IPS-NIHi11 (cell line): ENCODE results near the gene ZNF521.
A peak's percentile ranks its signal among the peaks of the same experiment; 100 is the strongest.

Source experiments
- DNase-seq: peaks from one replicate; pipeline ENCODE4 v3.0.0; 2012; ENCODE audit warnings: mixed read lengths, low spot score

Gene ZNF521

GRCh38 chr18:25225151-25225550, 126.8 kb downstream of the ZNF521 start:
- DNase-seq: no peak

GRCh38 chr18:25223899-25224886, 127.8 kb downstream of the ZNF521 start:
- no peak for DNase-seq

DNA sequence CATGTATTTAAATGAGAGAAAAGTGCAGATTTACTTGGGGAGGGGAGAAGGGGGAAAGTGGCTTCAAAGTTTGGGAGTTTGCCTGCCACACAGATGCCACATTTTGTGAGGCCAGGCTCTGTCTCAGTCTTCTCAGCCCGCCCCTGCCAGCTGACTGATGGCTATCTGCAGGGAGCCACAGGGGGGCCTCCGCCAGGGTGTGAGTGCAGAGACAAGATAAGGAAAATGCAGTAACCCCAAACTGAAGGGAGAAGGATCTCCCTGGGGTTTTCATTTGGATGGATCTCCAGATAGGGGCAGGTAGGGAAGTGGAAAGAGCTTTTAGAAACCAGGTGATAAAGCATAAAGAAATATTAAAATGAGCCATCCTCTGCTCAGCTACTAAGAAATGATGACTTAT, 128.8 kb downstream of the ZNF521 start:
- peak; percentile 43 for DNase-seq

- no peak for DNase-seq
These were observed 129.3 kb downstream of the ZNF521 start for GRCh38 chr18:25222648-25223047.

DNA sequence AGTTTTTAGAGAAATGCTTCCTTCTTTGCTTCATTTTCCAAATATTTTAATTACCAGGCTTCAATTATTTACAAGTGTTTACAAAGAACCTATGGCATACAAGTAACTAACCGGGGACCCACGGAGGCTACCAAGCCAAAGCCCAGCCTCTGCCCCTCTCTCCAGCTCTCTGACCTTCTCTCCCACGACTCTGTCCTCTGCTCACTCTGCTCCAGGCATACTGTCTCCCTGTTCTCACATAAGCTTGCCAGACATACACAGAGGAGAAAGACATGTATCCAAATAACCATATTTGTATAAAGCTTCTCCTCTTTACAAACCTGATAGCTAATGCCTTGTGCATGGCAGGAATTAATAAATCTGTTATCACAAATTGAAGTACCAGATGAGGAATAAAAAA, 141.3 kb downstream of the ZNF521 start:
- no peak for DNase-seq

DNA sequence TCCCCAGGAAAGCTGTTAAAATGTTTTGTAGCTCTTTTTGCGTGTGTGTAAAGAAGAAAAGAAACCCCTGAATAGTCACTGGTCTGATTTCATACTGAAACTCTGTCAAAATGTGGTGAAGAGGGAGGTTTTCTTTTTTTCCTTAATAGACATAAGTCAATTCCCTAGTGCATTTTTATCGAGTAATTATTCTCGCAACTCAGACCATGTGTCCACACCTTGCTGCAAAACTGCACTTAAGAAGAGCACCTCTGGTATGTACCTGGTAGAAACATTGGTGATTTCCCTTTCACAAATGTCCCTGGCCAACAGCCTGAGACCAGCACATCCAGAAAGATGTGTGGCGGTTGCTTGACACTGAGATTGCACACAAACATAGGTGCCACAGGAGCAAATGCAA, 159.9 kb downstream of the ZNF521 start:
- DNase-seq: no peak

- no peak for DNase-seq
These were observed 161.5 kb downstream of the ZNF521 start for GRCh38 chr18:25190472-25190871.

DNA sequence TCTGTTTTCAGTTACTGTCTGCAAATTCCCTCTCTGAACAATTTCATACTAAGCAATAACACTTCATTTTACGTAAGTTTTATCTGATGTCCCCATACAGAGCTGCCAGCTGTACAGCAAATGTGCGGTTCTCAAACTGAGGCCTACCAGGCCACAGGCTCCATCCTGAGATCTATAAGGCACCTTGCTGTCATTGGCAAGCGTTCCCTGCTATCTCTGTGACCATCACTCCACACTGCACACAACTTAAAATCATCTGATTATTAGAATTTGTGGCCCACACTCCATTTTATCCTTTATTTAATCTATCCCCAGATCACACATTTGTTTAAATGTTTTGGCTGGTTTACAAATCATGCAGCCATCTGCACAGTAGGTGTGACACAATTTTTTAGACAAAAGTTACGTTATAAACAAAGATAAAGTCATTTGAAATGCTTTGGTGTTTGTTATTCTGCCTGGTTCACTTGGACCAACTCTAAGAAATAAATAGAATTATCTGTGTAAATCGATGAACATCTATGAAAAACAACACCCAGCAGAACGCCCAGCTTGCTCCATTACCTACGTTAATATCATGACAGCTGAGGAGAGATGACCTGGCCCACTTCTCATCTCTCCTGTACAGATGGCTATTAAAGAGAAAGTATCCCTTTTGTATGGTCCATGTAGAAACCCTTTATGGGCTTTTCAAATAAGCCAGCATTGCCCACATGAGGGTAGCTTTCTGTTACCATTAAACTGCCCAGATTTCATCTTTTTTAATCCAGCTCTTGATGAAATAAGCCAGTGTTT, 162.4 kb downstream of the ZNF521 start:
- DNase-seq: no peak

- no peak for DNase-seq
These were observed 164.3 kb downstream of the ZNF521 start for GRCh38 chr18:25187521-25188192.

DNA sequence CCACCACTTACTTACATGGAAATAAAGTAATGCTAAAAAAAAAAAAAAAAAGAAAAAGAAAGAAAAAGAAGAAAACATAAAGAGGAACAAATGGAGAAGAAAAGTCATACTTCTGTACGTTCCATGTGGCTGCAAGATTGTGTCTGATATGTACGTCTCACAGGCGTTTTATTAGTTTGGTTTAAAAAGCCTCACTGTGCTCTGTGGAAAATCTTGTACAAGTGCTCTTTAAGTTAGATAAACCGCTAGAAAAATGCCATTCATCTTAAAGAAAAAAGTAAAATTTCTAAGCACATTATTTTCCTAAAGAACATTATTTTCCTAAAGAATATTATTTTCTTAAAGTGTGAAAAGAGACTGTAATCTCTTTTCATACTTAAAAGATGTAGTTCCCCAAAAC, 165.1 kb downstream of the ZNF521 start:
- DNase-seq: no peak

DNA sequence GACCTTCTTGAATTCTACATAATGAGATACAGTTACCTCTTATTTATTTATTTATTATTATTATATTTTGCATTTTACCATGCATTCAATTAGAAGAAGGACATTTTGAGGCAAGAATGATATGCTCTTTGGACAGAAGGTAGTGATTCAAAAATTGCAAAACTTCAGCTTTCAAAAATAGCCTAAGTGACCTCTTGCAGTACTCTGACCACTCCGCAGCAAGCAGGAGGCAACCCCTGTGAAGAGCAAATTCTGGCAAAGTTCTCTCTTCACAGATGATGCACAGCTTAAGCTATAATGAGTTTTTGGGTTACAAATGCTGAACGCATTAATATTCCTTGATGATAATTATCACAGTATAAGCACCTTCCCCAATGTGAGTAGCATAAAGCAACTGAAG, 170.0 kb downstream of the ZNF521 start:
- DNase-seq: no peak

GRCh38 chr18:25181581-25181980, 170.4 kb downstream of the ZNF521 start:
- DNase-seq: no peak

- no peak for DNase-seq
These were observed 170.9 kb downstream of the ZNF521 start for GRCh38 chr18:25180973-25181548.

GRCh38 chr18:25177631-25178030, 174.3 kb downstream of the ZNF521 start:
- no peak for DNase-seq

- no peak for DNase-seq
These were observed 175.4 kb downstream of the ZNF521 start for GRCh38 chr18:25176518-25177042.

- no peak for DNase-seq
These were observed 176.1 kb downstream of the ZNF521 start for GRCh38 chr18:25175558-25176517.

DNA sequence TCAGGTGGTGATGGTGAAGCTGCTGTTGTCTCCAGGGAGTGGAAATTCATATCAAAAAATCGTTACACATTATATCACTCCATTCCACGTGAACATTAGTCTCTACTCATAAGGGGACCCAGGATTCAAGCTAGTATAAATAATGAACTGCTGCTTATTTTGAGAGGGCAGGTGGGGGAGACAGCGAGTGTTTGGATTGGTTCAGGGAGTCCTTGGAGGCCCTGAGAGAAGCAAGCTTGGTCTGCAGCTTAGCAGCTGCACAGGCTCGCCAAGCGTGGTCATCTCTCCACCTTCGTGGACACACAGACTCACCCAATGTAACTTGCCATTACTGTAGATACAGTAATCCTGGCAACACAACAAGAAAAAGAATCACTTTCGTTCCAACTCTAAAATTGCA, 177.6 kb downstream of the ZNF521 start:
- no peak for DNase-seq

DNA sequence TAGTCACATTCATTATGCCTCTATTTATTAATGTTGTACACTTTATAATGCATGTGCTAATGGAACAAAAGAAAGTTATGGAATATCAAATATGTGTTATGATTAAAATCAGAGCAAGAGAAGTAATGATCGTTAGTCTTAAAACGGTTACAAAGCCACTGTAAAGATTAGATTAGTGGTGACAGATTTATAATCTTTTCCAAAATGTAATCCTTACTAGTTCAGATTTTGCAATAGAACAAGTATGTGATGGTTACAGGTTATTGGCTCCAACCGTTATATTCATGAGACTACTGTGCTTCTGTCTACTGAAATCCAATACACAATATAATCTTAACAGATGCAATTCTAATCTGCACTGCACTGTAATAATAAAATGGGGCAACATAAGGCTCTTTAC, 180.6 kb downstream of the ZNF521 start:
- DNase-seq: no peak

DNA sequence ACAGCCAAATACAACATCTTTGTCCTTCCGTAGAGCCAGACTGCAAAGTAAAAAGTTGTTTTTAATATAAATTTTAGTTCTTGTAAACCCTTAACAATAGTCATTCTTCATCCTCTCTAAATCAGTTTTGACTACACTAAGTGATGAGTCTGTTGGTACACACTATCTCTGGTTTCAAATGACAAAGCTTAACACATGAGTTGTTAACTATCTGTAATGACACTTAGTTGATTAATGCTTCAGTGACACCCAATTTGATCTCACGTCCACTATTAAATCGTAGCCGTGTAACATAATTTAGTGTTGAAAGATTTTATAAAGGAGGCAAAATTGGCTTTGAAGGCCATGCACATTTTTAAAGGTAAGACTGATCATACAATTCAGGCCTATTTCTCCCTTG, 181.6 kb downstream of the ZNF521 start:
- no peak for DNase-seq

DNA sequence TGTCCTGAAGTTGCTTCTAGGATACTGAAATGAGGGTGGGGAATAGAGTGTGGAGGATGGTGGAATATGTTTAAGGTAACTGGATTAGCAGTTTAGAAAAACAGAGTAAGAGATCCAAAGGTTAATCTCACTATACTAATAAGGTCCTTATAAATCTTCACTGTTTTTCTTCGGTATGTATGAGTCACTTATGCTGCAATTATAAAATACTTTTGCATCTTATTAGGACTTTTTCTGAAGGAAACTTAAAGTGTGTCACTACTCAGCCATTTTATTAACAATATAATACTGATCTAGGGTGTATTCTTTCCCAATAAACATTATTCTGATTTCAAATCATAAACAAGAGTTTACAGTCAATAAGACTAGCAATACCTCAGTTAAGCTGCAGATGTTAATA, 182.3 kb downstream of the ZNF521 start:
- no peak for DNase-seq
